RKO (cell line): ENCODE data around the gene FKBP8.

ENCODE experiments used
- DNase-seq: peaks from one replicate; pipeline ENCODE4 v3.0.0-alpha.2; 2016; ENCODE audit warnings: low spot score

The FKBP8 gene

DNA sequence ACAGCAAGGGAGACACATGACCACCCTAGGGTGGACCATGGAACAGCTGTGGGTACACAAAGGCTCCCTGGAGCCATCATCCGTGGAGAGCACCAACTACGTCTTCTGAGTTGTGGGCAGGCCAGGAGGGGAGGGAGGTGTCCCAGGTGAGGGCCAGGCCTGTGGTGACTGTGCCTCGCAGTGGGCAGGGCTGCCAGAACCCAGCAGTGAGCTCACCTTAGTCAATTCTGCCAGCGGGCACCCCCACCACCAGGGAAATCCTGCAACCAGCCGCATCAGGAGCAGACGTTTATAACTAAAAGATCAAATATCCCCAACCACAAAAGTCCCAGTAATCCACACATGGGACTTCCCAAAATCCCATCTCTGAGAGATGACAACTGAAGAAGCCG, 41.1 kb downstream of the FKBP8 start:
- no peak for DNase-seq

DNA sequence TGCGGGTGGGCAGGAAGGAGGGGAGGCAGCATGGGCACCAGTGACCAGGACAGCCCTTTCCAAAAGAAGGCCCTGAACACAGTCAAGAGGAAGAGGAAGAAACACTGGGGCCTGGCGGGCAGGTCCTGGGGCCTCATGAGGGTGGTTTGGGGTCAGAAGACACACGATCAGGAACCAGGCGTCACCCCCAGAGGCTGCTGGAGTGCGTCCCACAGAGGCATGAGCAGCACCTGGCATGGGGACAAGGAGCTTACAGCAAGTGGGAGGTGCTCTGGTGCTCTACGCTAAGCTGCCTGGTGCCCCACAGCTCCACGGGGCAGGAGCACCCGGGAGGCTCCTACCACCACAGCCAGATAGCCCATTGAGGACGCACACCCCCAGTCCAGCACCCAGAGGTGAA, 41.5 kb downstream of the FKBP8 start:
- DNase-seq = no peak

GRCh38 chr19:18501351-18501750, 42.0 kb downstream of the FKBP8 start:
- DNase-seq = no peak

DNA sequence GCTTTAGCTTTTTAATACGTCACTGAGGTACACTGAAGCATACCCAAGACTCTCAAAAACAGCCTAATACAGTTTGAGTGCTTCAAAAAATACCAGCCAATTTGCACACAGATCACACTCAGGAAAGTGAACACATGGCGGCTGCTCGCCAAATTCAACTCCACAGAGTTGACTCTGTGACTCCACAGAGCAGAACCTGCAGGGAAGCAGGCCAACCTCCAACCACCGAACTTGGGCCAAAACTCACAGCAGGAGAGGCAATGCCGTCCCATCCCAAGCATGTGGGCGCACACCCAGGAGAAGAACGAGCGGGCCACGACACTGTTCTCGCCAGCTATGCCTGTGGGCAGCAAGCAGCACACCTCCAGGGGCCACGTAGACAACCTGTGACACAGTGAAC, 42.6 kb downstream of the FKBP8 start:
- DNase-seq = no peak

DNA sequence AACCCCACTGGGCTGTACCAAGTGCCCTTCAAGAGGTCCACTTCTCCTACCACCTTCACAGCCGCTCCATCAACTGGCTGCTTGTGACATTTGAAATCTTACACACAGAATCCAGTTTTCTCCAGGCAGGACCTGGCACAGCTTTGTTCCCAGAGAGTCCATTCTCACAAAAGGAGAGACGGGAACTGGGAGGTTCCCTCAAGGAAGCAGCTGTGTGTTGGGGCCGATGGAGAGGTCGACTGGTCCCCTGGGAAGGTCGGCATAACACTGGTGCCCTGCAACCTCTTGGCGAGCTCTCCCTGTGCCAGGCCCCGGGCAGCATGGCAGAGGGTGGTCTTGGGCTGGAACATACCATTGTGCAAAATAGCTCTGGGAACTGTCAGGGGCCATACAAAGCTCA, 43.0 kb downstream of the FKBP8 start:
- no peak for DNase-seq

GRCh38 chr19:18499055-18499775, 44.2 kb downstream of the FKBP8 start:
- DNase-seq = no peak

DNA sequence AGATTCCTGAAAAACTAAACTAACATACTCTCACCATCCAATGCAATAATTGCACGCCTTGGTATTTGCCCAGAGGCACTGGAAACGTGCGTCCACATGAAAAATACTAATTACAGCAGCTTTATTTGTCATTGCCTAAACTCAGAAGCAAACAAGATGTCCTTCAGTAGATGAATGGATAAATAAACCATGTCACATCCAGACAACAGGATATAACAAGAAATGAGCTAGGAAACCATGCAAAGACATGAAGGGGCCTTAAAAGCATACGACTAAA, 46.5 kb downstream of the FKBP8 start:
- DNase-seq = no peak

- DNase-seq = no peak
Measured at GRCh38 chr19:18496167-18496979, 47.0 kb downstream of the FKBP8 start.

- no peak for DNase-seq
Measured at GRCh38 chr19:18495204-18495911, 48.0 kb downstream of the FKBP8 start.

GRCh38 chr19:18494267-18494607, 49.1 kb downstream of the FKBP8 start:
- DNase-seq = no peak

GRCh38 chr19:18493440-18494266, 49.7 kb downstream of the FKBP8 start:
- no peak for DNase-seq

DNA sequence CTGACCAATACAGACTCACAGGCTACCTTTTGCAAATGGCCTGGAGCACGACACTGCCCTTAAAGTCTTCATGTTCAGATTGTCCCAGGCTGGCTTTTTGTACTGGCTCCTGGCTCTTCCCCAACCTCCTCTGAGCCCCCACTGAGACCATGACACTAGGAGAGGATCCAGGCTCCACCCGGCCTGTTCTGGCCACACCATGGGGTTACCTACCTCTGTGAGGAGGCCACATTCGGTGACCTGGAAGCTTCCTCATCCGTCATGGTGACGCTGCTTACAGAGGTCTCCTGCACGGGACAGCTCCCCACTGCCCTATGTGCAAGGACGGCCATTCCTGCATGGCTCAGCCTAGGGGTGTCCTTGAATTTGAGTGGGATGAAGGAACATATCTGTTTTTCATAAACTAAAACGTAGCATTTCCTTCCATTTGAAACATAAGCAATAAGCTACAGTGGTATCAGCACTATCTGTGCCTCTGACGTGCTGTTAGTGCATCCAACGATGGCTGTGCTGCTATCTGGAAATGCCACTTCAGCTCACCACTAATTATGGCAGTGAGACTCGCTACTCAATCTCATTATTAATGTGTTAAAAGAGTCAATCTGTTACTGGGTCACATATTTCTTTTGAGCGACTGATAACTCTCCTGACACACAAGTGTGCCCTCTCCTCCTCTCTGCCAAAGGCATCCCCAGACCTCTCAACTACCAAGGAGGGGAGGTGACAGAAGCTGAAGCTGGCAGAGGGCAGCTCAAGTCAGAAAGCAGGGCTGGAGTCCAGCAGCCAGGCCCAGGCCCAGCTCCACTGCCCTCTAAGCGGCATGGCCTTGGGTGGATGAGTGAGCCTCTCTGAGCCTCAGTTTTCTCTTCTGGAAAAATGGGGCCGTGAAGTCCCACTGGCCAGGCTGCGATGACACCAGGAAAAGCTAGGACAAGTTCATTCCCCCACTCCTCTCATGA, 51.1 kb downstream of the FKBP8 start:
- no peak for DNase-seq

- no peak for DNase-seq
Measured at GRCh38 chr19:18490728-18491127, 52.6 kb downstream of the FKBP8 start.

DNA sequence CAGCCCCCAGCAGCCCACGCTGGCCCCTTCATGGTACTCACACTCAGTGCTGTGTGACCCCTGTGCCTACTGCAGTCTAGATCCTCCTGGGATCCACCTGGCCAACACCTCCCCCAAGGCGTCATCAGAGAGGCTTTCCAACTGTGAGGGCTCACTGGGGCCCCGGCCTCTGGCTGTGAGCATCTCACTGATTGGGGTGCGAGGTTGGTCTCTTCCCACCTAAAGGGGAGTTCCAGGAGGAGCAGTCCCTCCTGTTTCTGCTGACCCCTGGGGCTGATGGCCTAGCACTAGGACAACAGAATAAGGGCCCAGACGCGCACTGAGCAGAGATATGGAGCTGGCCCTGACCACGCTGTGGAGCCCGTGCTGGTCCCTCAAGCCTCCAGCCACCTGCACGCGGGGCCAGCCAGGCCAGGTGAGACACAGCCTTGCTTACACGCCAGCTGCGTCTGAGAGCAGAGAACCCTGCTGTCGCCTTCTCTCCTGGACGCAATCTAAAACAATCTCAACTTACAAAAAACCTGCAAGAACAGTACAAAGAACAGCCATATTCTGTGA, 53.7 kb downstream of the FKBP8 start:
- DNase-seq = no peak

DNA sequence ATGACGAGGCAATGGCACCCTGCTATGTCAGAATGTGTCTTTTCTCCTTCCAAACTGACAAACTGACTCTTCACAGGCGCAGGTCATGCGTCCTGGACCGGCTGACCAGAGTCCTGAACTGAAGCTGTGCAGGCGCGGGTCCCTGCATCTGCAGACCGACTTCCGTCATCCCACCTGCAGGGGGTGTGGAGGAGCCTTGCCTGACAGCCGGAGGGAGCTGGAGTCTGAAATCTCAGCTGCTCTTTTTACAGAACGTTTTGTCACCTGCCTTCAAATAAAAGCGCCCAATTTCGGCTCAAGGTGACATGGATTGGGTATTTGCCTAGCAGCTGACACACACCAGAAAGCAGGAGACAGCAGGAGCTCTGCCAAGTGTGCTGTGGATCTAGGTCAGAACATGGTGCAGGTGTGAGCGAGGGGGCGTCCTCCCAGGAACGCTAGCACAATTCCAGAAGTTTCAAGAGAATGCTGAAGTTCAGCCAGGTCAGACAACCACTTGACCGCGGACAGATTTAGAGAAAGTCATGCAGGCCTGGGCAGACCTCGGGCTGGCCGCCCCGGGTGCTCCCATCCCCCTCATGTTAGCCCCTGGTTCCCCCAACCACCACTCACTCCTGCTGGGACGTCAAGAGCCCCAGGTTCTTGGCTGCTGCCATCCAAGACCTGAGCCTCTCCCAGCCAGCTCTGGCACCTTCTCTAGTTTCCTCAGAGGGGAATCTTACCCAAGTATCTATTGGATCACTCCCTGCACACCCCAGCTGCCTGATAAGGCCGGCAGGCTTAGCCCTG, 54.3 kb downstream of the FKBP8 start:
- DNase-seq = no peak

DNA sequence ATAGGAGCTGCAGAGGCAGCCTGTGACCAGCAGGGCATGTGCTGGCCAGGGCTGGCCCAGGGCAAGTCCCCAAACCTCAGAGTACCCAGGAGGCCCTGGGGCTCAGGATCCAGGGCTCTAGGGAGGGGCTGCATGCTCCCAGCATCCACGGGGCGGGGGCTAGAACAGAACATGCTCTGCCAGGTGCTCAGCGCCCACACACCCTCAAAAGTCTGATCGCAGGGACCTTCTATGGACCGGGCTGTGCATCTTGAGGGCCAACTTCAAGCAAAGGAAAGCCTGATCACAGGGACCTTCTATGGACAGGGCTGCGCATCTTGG, 55.0 kb downstream of the FKBP8 start:
- DNase-seq = no peak

DNA sequence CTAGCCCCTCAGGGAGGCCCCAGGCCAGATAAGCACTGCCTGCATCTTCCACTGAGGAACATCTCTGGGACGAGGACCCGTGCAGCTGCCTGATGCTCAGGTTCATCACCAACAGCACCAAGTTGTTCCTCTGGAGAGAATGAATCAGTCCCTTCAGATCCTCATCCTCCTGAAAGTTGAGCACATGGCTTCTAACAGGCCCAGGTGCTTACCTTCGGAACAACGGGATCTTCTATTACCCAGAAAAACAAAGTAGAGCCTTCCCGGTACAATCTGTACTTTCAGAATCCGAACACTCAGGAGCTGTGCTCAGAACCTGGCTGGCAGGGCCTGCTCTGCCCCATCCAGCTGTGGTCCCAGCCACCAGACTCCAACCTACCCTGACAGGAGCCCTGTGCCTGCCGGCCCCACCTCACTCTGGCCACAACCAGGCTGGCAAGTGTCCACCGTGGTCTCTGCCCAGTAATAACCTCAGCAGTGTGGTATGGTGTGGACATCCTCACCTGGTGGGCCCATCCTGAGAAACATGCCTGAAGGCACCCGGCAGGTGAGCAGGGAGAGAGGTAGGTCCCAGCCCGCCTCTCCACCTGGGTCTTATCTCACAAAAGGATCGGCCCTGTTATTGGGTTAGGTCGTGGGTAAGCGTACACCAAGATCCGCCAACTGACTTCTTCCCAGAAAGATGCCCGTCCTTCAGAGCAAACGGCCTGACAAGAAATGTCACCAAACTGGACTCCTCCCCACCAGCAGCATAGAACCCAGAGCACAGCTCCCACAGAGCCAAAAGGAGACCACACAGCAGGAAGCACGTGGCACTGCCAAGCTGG, 55.6 kb downstream of the FKBP8 start:
- DNase-seq = no peak

- no peak for DNase-seq
Measured at GRCh38 chr19:18486746-18487145, 56.6 kb downstream of the FKBP8 start.

- DNase-seq = no peak
Measured at GRCh38 chr19:18484992-18485391, 58.4 kb downstream of the FKBP8 start.
